BLaER1 (cell line): ENCODE data around the gene IQGAP2.
A peak's percentile ranks its signal among the peaks of the same experiment; 100 is the strongest.

Experiments used
- H3K27ac ChIP-seq: shearing (Covaris generic); formaldehyde crosslinking; 2 replicates; pipeline ENCODE4 v1.8.1; 2022
- H3K27me3 ChIP-seq: shearing (Covaris generic); formaldehyde crosslinking; 2 replicates; pipeline ENCODE4 v1.8.1; 2022
- H3K36me3 ChIP-seq: shearing (Covaris generic); formaldehyde crosslinking; 2 replicates; pipeline ENCODE4 v1.8.1; 2022
- H3K4me1 ChIP-seq: shearing (Covaris generic); formaldehyde crosslinking; 2 replicates; pipeline ENCODE4 v1.8.1; 2022
- H3K4me2 ChIP-seq: shearing (Covaris generic); formaldehyde crosslinking; 2 replicates; pipeline ENCODE4 v1.8.1; 2022
- H3K4me3 ChIP-seq: shearing (Covaris generic); formaldehyde crosslinking; 2 replicates; pipeline ENCODE4 v1.8.1; 2022
- H3K9ac ChIP-seq: shearing (Covaris generic); formaldehyde crosslinking; 2 replicates; pipeline ENCODE4 v1.8.1; 2022
- H3K9me3 ChIP-seq: shearing (Covaris generic); formaldehyde crosslinking; 2 replicates; pipeline ENCODE4 v1.8.1; 2022
- H4K20me1 ChIP-seq: shearing (Covaris generic); formaldehyde crosslinking; 2 replicates; pipeline ENCODE4 v1.8.1; 2022
- Cebpa-rat ChIP-seq: shearing (Covaris generic); IDR thresholded peaks from 2 replicates; pipeline ENCODE4 v1.8.1; 2022

Gene IQGAP2

GRCh38 chr5:76384189-76384588 is 18.9 kb upstream of the IQGAP2 start:
- Histone ChIP-seq H3K27me3 (no peaks in the 10 kb centered on the region), H3K4me2 (peak overlapping the region; percentile 24; the same call in 1 of the 2 replicates), H3K9ac (no peak overlapping the region), H4K20me1 (no peaks in the 10 kb centered on the region), H3K4me3 (no peak overlapping the region), H3K27ac (no peak overlapping the region), H3K36me3 (no peaks in the 10 kb centered on the region), H3K9me3 (no peaks in the 10 kb centered on the region), H3K4me1 (peaks cover 20% of the 10 kb centered on the region)
- no peak for TF ChIP-seq Cebpa-rat

GRCh38 chr5:76384705-76385104 is 18.4 kb upstream of the IQGAP2 start:
- Histone ChIP-seq H3K9me3 (no peaks in the 10 kb centered on the region), H3K27me3 (no peaks in the 10 kb centered on the region), H3K36me3 (no peaks in the 10 kb centered on the region), H3K4me3 (no peak overlapping the region), H3K9ac (no peak overlapping the region), H3K27ac (no peak overlapping the region), H3K4me2 (0 out of 2 replicates have a peak overlapping the region, but pooled peaks have one; percentile 24), H3K4me1 (peaks cover 20% of the 10 kb centered on the region), H4K20me1 (no peaks in the 10 kb centered on the region)
- no peak for TF ChIP-seq Cebpa-rat

GRCh38 chr5:76385540-76385939 is 17.5 kb upstream of the IQGAP2 start:
- no peak overlapping the region for H3K4me3 ChIP-seq
- no peaks in the 10 kb centered on the region for H3K9me3 ChIP-seq
- no peaks in the 10 kb centered on the region for H4K20me1 ChIP-seq
- no peak overlapping the region for H3K27ac ChIP-seq
- no peaks in the 10 kb centered on the region for H3K36me3 ChIP-seq
- peaks cover 26% of the 10 kb centered on the region for H3K4me1 ChIP-seq
- no peak overlapping the region for H3K9ac ChIP-seq
- H3K4me2 ChIP-seq, result no peak overlapping the region
- H3K27me3 ChIP-seq, result no peaks in the 10 kb centered on the region
- no peak for TF ChIP-seq Cebpa-rat

GRCh38 chr5:76386360-76386759 is 16.7 kb upstream of the IQGAP2 start:
- no peak overlapping the region for H3K9ac ChIP-seq
- no peak overlapping the region for H3K27ac ChIP-seq
- H3K4me1 ChIP-seq, result peaks cover 35% of the 10 kb centered on the region
- H3K4me3 ChIP-seq, result no peak overlapping the region
- no peak overlapping the region for H3K4me2 ChIP-seq
- no peaks in the 10 kb centered on the region for H3K27me3 ChIP-seq
- no peaks in the 10 kb centered on the region for H4K20me1 ChIP-seq
- no peaks in the 10 kb centered on the region for H3K9me3 ChIP-seq
- no peak for TF ChIP-seq Cebpa-rat
- no peaks in the 10 kb centered on the region for H3K36me3 ChIP-seq

GRCh38 chr5:76388236-76388635 is 14.8 kb upstream of the IQGAP2 start:
- H3K4me2 ChIP-seq, result no peak overlapping the region
- H3K9me3 ChIP-seq, result no peaks in the 10 kb centered on the region
- H3K9ac ChIP-seq, result no peak overlapping the region
- no peaks in the 10 kb centered on the region for H4K20me1 ChIP-seq
- TF ChIP-seq Cebpa-rat, result no peak
- no peaks in the 10 kb centered on the region for H3K36me3 ChIP-seq
- no peak overlapping the region for H3K27ac ChIP-seq
- H3K27me3 ChIP-seq, result no peaks in the 10 kb centered on the region
- no peak overlapping the region for H3K4me3 ChIP-seq
- H3K4me1 ChIP-seq, result peaks cover 53% of the 10 kb centered on the region

- Histone ChIP-seq H3K36me3 (no peaks in the 10 kb centered on the region), H3K27ac (no peak overlapping the region), H4K20me1 (no peaks in the 10 kb centered on the region), H3K27me3 (no peaks in the 10 kb centered on the region), H3K4me2 (peak overlapping the region; percentile 77; the same call in 1 of the 2 replicates), H3K4me3 (no peak overlapping the region), H3K4me1 (peaks cover 60% of the 10 kb centered on the region), H3K9me3 (no peaks in the 10 kb centered on the region), H3K9ac (no peak overlapping the region)
- no peak for TF ChIP-seq Cebpa-rat
Measured at GRCh38 chr5:76388791-76389512, 14.1 kb upstream of the IQGAP2 start.

- peak overlapping the region; percentile 72; the same call in 1 of the 2 replicates for H3K27ac ChIP-seq
- peak overlapping the region; percentile 77 for H3K4me2 ChIP-seq
- peaks cover 60% of the 10 kb centered on the region for H3K4me1 ChIP-seq
- H3K27me3 ChIP-seq, result no peaks in the 10 kb centered on the region
- no peaks in the 10 kb centered on the region for H3K9me3 ChIP-seq
- no peaks in the 10 kb centered on the region for H4K20me1 ChIP-seq
- no peak overlapping the region for H3K9ac ChIP-seq
- H3K4me3 ChIP-seq, result no peak overlapping the region
- no peaks in the 10 kb centered on the region for H3K36me3 ChIP-seq
- no peak for TF ChIP-seq Cebpa-rat
Measured at GRCh38 chr5:76389513-76390154, 13.5 kb upstream of the IQGAP2 start.

GRCh38 chr5:76391014-76391413 is 12.1 kb upstream of the IQGAP2 start:
- H3K4me1 ChIP-seq, result peaks cover 64% of the 10 kb centered on the region
- peak overlapping the region; percentile 2; the same call in 1 of the 2 replicates for H3K4me3 ChIP-seq
- H3K27ac ChIP-seq, result peak overlapping the region; percentile 72
- no peaks in the 10 kb centered on the region for H3K36me3 ChIP-seq
- H3K4me2 ChIP-seq, result peak overlapping the region; percentile 77
- no peak for TF ChIP-seq Cebpa-rat
- no peaks in the 10 kb centered on the region for H4K20me1 ChIP-seq
- no peaks in the 10 kb centered on the region for H3K27me3 ChIP-seq
- peak overlapping the region; percentile 17; the same call in 1 of the 2 replicates for H3K9ac ChIP-seq
- peaks cover 6% of the 10 kb centered on the region; the same call in 1 of the 2 replicates for H3K9me3 ChIP-seq

GRCh38 chr5:76393035-76393680 is 9.9 kb upstream of the IQGAP2 start:
- Histone ChIP-seq H3K4me3 (no peak overlapping the region), H3K9me3 (peaks cover 6% of the 10 kb centered on the region; the same call in 1 of the 2 replicates), H3K4me2 (peak overlapping the region; percentile 33), H3K27ac (peak overlapping the region; percentile 23; the same call in 1 of the 2 replicates), H3K4me1 (peaks cover 64% of the 10 kb centered on the region), H3K9ac (no peak overlapping the region), H4K20me1 (no peaks in the 10 kb centered on the region), H3K36me3 (no peaks in the 10 kb centered on the region), H3K27me3 (no peaks in the 10 kb centered on the region)
- no peak for TF ChIP-seq Cebpa-rat

- H3K9ac ChIP-seq, result no peak overlapping the region
- H3K36me3 ChIP-seq, result no peaks in the 10 kb centered on the region
- peaks cover 6% of the 10 kb centered on the region; the same call in 1 of the 2 replicates for H3K9me3 ChIP-seq
- H3K27me3 ChIP-seq, result no peaks in the 10 kb centered on the region
- no peak overlapping the region for H3K4me2 ChIP-seq
- TF ChIP-seq Cebpa-rat, result no peak
- H4K20me1 ChIP-seq, result no peaks in the 10 kb centered on the region
- H3K4me3 ChIP-seq, result no peak overlapping the region
- no peak overlapping the region for H3K27ac ChIP-seq
- H3K4me1 ChIP-seq, result peaks cover 49% of the 10 kb centered on the region
Measured at GRCh38 chr5:76397200-76397599, 5.9 kb upstream of the IQGAP2 start.
